ENCODE results near the gene DNAH10. TPM values are rescaled to one million over a fixed set of nuclear protein-coding genes. Genes with fewer than 3 reads are reported as not detected.
A peak's percentile ranks its signal among the peaks of the same experiment; 100 is the strongest.
"Not testable (repeated sequence)": the region's sequence is repeated elsewhere in the genome, so short reads cannot be mapped to it uniquely, and the experiment has no call there.

DNAH10 gene
- total RNA-seq, 1 donor from 2014 or later, result not detected

DNA sequence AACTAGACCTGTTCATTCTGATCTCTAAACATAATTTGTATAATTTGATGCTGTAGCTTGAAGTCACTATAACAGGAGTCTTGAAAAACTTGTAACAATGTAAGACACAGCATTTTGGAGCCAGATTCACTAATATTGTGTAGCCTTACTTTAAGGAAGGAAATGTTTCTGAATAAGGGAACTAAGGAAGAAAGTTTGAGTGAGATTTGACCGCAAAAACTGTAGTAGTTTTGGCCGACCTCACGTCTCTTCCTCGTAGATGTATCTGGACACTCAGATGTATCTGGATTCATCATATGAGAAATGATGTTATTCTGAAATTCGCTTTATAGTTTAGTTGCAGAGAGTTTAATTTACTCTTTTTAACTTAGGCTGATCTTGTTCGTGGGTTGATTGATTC is 13.9 kb upstream of the DNAH10 start:
- no peak for DNase-seq (ENCODE audit: low read depth in 2 of 2)

GRCh38 chr12:123748661-123749060 is 13.4 kb upstream of the DNAH10 start:
- peak; percentile 6 to 72 for DNase-seq (ENCODE audit: low read depth in 2 of 2)

- DNase-seq (ENCODE audit: low read depth in 2 of 2), result no peak
Observed at GRCh38 chr12:123749355-123749754, 12.7 kb upstream of the DNAH10 start.

DNA sequence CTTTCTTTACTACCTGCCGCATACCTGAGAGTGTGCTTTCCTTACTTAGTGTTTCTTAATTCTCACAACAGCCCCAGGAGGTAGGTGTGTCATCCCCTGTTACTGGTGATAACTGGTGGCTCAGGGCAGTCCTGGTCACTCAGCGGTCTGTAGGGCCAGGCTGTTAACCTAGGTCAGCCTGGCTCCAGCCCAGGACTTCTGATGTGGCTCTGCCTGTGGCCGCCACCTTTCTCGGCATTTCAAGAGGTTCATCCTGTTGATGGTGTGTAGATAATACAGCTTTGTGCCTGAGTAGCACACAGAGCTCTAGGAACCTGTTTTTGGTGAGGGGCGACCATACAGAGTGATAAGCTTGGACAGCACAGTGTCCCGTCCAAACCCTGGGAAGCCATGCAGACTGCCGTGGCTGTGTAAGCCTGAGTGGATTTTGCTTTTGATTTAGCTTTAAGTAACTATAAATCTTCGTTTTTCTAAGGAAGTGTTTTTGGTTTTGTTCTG is 11.9 kb upstream of the DNAH10 start:
- DNase-seq (ENCODE audit: low read depth in 2 of 2), result no peak

DNA sequence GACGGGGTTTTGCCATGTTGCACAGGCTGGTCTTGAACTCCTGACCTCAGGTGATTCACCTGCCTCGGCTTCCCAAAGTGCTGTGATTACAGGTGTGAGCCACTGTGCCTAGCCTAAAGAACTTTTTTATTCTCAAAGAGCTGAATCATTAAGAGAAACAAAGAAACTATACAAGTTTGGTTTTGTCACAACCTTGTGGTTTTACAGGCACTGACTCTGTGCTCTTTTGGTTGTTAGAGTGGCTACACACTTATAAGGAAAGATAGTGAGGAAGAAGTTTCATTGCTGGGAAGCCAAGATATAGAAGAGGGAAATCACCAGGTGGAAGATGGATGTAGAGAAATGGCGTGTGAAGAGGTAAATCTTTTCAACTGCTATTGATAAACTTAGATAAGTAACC is 10.1 kb upstream of the DNAH10 start:
- DNase-seq (ENCODE audit: low read depth in 2 of 2), result no peak

- DNase-seq (ENCODE audit: low read depth in 2 of 2), result no peak
Observed at GRCh38 chr12:123754041-123754772, 7.9 kb upstream of the DNAH10 start.

DNA sequence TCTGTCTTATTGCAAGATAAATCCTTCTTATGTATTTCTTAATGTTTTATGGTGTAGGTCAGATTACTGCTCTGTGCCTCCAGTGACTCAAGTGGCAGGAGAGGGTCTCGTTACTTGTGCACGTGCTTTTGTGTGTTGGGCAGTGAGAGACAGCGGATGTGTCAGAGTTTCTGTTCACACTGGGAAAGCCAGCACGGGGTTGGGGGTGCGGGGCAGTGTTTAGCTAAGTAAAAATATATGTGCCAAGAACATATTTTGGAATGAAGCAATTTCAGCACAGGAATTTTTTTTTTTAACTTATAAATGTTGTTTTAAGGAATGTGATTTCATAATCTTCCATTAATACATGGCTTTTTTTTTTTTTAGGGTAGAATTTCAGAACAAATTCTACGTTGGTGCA is 4.5 kb upstream of the DNAH10 start:
- DNase-seq (ENCODE audit: low read depth in 2 of 2), result no peak

GRCh38 chr12:123760267-123760938 is 1.7 kb upstream of the DNAH10 start:
- DNase-seq (ENCODE audit: low read depth in 2 of 2), result no peak

DNA sequence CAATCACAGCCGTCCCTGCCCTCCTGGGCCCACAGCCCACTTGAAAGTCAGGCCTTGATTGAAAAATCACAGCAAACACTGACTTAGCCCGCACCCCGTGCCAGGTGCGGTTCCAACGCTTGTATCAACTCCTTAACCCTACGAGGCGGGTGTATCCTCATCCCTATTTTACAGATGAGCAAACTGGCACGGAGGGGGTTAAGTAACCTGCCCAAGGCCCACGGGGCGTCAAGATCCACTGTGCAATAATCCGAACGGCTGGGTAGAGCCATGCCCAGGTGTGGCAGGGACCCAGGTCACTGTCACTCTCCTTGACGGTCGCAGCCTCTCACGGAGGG is 583 bp downstream of the DNAH10 start:
- DNase-seq (ENCODE audit: low read depth in 2 of 2), result no peak

- no peak for DNase-seq (ENCODE audit: low read depth in 2 of 2)
Observed at GRCh38 chr12:123763093-123763492, 992 bp downstream of the DNAH10 start.

GRCh38 chr12:123764109-123764508 is 2.0 kb downstream of the DNAH10 start:
- DNase-seq (ENCODE audit: low read depth in 2 of 2), result no peak

DNA sequence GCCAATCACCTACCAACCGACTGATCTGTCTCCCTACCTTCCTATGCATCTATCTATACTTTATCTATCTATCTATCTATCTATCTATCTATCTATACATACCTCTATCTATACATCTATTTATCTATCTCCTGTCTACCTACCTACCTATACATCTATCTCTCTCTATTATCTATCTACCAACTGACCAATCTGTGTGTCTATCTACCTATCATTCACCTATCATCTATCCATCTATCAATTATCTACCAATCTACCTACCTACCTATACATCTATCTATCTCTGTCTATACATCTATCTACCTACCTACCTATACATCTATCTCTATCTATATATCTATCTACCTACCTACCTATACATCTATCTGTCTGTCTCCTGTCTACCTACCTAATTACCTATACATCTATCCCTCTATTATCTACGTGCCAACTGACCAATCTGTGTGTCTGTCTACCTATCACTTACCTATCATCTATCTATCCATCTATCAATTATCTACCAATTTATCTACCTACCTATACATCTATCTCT is 3.5 kb downstream of the DNAH10 start:
- no peak for DNase-seq (ENCODE audit: low read depth in 2 of 2)

- no peak for DNase-seq (ENCODE audit: low read depth in 2 of 2)
Observed at GRCh38 chr12:123767613-123768012, 5.5 kb downstream of the DNAH10 start.

DNA sequence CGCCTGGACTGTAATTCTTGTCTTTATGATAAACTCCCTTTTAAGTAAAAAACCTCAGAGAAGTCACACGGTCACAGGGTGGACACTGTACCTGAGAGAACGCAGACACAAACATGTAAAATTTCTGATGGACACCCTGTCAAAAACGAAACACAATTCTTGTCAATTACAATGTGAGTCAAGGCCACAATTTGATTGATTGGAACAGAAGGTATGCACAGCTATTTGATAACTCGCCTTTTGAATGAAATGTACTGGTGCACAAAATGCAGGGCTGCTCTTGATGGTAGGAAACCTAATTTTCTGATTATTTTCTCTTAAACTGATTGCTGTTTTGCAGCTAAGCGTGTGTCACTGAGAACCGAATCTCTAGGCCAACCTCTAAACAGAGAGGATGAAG is 9.2 kb downstream of the DNAH10 start:
- DNase-seq (ENCODE audit: low read depth in 2 of 2), result no peak

- no peak for DNase-seq (ENCODE audit: low read depth in 2 of 2)
Observed at GRCh38 chr12:123772074-123772473, 10.0 kb downstream of the DNAH10 start.

DNA sequence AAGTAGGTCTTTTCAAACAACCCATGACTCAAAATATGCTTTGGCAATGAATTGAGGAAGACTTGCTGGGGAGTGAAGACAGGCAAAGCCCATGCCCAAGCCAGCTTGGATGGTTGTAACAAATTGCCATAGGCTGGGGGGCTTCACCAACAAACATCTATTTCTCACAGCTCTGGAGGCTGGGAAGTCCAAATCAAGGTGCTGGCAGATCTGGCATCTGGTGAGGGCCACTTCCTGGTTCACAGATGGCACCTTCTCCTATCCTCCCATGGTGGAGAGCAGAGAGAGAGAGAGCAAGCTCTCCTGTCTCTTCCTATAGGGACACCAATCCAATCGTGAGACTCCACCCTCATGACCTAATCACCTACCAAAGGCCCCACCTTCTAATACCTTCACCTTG is 11.3 kb downstream of the DNAH10 start:
- DNase-seq (ENCODE audit: low read depth in 2 of 2), result no peak

DNA sequence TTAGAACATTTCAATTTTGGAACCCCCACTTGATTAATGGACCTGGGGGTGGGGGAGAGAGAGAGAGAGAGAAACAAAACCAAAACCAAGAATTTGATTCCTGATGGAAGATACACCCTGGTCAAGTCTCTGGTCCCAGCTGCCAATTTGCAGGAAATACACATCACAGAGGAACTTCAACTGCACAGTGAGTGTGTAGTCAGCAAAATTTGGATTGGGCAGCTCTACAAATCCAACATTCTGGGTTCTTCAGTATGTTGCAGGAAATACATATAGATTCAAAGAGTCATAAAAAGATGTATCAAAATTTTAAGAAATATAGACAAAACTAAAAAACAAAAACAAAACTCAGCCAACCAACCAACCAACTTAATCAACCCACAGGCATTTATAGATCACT is 17.4 kb downstream of the DNAH10 start:
- no peak for DNase-seq (ENCODE audit: low read depth in 2 of 2)

- no peak for DNase-seq (ENCODE audit: low read depth in 2 of 2)
Observed at GRCh38 chr12:123782997-123783792, 21.1 kb downstream of the DNAH10 start.

- no peak for DNase-seq (ENCODE audit: low read depth in 2 of 2)
Observed at GRCh38 chr12:123787466-123787865, 25.4 kb downstream of the DNAH10 start.

DNA sequence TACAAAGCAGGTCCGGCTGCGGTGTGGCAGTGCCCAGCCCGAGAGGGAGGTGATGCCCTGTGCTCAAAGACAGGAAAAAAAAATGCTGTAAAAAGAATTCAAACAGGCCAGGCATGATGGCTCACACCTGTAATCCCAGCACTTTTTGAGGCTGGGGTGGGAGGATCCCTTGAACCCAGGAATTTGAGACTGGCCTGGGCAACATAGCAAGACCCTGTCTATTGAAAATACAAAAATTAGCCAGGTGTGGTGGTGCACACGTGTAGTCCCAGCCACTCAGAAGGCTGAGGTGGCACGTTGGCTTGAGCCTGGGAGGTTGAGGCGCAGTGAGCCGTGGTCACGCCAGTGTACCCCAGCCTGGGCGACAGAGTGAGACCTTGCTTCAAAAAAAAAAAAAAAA is 26.4 kb downstream of the DNAH10 start:
- no peak for DNase-seq (ENCODE audit: low read depth in 2 of 2)

GRCh38 chr12:123789422-123789821 is 27.3 kb downstream of the DNAH10 start:
- not testable (repeated sequence) for DNase-seq (ENCODE audit: low read depth in 2 of 2)

DNA sequence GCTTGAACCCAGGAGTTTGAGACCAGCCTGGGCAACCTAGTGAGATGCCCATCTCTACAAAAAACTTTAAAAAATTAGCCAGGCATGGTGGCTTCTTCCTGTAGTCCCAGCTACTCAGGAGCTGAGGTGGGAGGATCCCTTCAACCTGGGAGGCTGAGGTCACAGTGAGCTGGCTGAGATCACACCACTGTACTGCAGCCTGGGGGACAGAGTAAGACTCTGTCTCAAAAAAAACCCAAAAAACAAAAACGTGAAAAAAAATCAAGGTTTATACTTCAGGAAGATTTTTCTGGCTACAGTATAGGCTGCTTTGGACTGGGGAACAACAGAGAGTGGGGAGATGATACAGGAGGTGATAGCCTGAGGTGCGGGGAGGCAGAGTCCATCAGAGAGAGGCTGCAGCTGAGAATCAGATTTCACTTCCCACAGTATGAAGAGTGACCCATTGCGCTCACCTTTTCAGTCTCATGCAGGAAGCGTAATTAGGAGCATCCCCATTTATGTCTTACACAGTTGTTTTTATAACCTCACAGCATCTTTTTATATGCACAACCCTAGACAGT is 28.9 kb downstream of the DNAH10 start:
- DNase-seq (ENCODE audit: low read depth in 2 of 2), result no peak
